GM19438 (cell line): ENCODE data around the gene DAPL1.

ENCODE experiments used
- ATAC-seq: cut with Tn5 transposase; IDR thresholded peaks from one replicate; pipeline ENCODE4 v1.9.1; 2021; ENCODE audit warnings: low read depth; ENCODE audit not compliant: unreplicated experiment

DAPL1 gene

DNA sequence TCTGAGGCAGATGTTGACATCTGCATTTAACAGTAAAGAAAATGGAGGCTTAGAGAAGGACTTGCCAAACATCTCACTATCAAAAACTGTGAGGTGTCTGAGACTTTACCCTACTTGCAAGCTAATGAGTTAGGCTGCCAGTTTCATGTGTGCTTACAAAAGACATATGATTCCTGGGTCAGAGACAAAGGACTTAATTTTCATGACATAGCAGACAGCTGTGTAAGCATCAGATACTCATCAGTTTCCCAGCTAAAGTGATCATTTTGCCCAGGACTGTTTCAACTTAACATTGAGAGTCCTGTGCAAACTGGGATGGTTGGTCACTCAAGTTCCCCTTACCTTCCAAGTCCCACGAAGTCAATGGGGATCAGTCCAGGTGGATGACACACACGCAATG, 18.9 kb upstream of the DAPL1 start:
- no peak for ATAC-seq

DNA sequence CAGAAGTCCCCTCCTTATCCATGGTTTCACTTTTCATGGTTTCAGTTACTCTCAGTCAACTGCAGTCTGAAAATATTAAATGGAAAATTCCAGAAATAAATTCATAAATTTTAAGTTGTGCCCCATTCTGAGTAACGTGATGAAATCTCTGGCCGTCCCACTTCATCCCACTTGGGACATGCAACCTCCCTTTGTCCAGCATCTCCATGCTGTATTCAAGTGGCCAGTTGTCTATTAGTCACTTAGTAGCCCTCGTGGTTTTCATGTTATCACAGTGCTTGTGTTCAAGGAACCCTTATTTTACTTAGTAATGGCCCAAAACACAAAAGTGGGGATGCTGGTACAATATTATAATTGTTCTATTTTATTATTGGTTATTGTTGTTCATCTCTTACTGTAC, 18.0 kb upstream of the DAPL1 start:
- no peak for ATAC-seq

DNA sequence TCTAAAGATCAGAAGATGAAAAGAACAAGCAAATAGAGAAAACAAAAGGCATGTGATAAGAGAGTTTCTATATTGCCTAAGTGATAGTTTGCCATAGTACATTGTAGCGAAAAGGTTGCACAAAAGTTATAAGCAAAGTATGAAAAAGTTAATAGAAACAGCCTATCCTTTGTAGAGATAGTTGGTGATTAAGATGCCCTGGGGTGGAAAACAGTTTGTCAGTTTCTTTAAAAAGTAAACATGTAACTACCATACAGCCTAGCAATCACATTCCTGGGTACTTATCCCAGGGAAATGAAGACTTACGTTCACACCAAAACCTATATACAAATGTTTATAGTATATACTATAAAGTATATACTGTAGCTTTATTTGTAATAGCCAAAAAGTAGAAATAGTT, 16.9 kb upstream of the DAPL1 start:
- ATAC-seq, result no peak

DNA sequence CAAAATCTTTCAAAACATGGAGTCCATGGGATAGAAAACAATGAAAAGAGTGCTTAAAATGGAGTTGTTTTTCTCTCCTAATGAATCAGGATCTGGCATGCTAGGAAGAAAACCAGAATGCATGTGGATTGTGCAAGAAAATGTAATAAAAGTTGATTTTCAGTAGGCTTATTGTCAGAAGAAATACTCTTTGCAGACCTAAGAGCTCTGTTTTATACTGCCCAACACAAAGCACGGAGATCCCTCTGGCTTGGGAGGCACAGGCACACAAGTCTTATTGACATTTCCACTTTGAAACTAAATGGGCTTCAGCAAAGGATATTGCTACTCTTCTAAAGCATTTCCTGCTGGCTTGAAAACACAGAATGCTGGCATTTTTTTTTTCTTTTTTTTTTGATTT, 15.5 kb upstream of the DAPL1 start:
- ATAC-seq, result no peak

DNA sequence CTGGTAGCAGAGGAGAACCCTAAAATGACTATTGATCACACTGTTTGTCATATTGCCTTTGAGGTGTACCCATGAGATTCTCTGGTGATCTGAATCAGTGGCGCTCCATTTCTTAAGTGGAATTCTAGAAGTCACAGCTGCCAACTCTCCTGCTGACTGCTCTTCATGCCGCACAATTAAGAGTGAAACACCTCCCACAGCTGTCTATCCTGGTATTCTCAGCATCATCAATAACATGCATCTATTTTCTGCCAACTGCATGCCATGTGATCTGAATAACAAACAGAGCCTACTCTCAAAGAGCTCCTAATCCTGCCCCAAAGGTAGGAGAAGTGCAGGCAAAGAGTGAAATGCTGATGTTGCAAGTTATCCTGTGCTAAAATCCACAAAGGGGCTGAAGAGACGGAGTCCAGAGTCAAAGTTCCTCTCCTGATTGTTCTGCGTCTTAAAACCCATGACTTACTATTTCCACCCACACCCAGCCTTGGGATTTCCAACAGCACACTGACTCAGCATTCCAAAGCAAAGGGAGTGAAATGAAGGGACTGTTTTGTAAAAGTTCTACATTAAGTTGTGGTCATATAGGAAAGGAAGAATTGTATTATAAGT, 13.7 kb upstream of the DAPL1 start:
- ATAC-seq, result no peak

DNA sequence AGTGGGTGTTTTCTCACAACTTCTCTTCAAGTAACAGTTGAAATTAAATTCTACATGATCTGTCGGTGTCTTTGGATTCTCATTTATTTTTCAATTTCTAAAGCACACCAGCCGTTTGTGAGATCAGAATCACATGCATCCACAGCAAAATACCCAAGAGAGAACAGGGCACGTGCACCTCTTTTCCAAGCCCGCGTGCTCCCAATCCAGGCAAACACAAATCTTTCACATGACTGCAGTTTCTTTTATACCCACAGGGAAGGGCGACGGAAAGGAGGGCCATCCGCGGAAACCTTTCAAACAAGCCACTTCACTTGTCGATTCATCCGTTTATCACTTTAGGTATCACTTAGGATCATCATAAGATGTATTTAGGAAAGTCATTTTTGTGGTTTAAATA, 13.0 kb upstream of the DAPL1 start:
- ATAC-seq, result no peak

DNA sequence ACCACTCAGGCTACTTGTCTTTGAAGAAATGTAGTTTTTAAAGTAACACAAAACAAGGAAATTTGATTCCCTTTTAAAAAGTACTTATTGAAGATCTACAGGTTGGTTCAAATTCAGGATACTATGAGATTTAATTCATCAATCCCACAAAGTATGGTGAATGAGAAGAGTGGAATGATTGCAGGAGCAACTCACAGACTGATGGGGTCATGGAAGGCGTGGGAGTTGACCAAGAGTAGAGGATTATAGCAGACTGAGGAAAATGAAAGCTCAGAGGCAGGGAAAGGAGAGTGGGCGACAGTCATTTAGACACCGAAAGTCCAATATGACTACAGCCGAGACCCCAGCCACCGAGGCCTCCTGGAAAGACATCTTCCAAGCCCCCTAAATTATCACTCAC, 12.5 kb upstream of the DAPL1 start:
- ATAC-seq, result no peak

DNA sequence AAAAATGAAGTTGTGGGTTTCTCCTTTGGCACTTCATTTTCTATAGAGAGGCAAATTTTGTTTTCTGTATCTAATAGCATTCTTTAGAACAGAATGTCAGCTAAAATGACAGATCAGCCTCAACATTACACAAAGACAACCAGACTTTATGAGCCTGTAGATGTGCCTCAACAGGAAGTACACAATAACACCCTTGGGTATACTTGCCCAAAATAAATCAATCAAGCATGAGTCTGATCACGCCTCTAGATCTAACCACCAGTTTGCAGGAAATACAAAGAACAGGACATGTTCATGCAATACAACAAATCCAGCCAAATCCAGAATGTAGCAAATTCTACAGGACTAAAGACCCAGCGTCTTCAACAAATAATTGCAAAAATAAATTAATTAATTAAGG, 11.2 kb upstream of the DAPL1 start:
- no peak for ATAC-seq

DNA sequence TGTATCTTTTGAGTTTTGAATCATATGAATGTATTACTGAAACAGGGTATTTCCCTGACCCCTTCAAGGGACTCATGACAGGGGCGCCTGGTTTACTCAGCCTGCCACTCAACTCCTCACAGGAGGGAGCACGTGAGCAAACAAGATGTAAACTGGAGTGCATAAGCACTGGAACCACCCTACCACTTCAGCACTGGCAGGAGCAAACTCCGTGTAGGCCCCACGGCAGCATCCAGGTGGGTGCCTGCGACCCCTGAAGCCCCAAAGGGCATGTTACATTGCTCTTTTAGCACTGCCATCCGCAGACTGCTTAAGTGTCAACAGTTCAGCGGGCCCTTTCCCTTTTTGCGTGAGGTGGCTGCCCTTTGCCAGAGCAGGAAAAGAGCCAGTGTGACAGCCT, 8.2 kb upstream of the DAPL1 start:
- ATAC-seq, result no peak

DNA sequence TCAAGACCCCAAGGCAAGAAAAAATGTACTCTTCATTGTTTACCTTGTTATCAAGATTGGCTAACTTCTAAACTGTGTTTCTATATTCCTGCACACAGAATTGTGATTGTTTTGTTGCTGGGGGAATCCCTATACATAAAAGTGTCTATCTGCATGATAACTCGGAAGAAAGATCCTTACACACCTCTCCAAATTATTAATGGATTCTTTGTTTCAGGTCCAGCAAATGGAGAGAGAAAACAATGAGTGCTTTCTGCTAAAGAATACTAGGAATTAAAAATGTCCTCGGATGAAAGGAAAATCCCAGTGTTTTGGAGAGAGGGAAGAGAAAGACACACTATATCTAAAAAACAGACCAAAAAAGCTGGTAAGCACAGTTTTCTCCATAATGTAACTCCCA, 6.2 kb upstream of the DAPL1 start:
- no peak for ATAC-seq

DNA sequence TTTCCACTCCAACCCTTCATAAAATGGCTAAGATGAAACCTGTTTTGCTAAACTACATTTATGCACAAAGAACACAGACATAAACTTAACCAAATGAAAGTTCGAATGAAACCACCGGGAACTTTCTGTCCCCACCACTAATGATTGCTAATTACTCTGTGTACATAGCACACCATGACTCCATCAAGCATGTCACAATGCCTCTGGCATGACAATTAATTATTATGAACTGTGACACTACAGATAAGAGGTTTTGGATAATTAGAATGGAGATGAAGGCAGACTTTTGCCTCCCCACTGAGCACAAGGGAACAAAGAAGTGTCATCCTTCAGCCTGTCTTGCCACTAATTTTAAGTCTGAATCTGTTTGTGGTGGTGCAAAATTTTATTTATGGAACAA, 1.5 kb downstream of the DAPL1 start:
- ATAC-seq, result no peak

DNA sequence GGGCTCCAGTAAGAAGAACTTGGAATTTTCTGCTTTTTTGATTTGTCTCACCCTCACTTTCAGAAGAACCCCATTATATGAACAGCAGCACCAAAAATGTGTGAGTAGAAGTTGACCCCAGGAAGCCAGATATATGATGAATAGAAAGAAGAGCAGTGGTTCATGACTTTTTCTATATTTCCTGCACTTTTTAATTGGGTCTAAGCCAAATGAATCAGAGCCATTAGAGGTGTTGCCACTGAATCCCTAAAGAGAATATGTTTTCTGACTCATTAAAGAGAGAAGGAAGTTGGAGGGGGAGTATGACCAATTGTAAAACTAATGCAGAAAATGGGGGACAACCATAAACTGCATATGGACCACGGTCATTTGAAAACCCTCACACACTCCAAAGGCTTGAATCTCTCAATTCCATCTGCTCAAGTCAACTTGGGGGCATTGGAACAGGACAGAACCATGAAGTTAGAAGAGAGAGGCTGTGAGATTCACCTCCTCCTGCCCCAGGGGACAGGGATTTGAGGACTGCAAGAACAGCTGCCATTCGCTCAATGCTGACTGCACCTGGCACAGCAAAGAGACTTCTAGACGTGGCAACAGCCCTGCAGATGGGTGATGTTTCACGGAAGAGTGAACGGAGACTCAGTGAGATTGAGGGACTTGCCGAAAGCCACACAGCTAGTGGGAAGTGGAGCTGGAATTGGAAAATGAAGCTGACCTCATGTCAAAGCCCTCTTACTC, 3.0 kb downstream of the DAPL1 start:
- ATAC-seq, result no peak

DNA sequence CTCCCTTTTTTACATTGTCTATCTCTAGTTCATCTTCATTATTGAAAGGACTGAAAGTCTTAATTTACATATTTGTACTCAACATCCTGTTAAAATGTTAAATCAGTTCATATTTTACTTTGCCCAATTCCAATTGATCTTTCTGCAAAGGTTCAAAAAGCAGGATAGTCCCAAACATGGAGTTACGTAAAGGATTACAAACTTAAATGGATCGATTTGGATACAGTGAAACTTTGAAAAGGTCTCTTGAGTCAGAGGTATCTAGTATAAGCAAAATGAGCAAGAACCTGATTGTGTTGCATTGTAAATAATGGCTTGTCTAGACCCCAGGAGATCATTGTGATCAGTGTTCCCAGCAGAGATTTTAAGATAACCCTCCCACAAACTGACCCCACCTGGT, 4.1 kb downstream of the DAPL1 start:
- ATAC-seq, result no peak

DNA sequence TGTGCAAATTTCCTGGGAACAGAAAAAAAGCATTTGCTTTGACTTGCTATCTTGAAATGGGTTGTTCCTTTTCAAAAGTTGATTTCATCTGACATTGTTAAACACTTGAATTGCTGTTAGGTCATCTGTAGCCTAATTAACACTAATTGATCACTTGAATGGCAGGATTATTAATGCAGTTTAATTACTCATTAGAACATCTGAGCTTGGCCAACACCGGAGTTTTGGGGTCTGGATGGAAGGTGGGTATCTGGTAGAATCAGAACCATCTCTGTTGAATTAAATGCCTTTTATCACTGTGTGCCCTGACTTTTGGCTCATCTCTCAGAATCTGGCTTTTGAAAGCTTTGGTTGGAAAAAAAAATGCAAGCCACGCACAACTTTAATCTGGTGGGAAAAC, 8.4 kb downstream of the DAPL1 start:
- ATAC-seq, result no peak

DNA sequence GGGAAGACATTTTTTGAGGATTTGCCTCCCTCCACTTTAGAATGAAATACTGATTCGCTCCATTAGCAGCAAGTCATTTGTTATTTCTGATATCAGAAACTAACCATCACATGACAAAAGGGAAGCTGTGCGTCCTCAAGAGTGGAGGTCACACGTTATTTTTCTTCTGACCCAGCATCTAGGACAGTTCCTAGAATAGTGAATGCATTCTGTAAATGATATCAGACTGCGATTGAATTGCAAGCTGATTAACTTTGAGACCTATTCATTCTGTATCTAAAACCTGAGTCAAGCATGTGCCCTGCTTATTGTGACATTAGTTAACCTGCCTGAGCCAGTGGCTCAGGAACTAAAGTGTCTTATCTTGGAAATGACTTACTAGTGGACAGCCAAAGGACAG, 10.1 kb downstream of the DAPL1 start:
- no peak for ATAC-seq

DNA sequence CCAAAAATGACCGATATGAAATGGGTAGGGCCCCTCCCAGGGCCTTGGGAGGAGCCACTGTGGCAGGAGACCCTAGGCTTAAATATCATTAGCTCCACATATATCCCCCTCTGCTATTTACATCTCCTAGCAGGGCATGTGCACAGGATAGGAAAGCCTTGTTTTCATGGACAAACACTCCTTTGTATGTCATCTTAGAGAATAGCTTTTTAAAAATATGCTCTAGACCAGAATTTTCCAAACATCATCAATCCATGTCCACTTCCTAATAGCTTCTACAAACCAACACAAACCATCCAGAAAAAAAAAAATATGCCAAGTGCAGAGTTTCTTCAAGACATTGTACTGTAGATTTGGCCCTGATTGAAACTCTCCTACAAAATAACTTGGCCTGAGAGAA, 10.8 kb downstream of the DAPL1 start:
- no peak for ATAC-seq

DNA sequence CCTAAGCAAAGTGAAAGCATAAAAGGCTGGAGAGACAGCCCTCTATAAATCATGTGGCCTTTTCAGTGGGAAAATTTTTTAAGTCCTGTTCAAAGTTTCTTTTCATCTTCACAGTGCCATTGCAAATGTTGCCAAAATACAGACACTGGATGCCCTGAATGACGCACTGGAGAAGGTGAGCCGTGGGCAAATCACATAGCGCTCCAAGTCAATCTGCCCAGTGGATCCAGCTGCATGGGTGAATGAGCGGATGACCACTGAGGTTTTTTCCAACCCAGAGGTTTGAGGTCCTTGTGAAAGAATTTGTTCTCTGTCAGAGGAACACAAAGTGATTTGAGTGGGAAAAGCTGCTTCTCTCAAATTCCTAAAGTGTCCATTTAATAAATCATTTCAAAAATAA, 11.8 kb downstream of the DAPL1 start:
- no peak for ATAC-seq

DNA sequence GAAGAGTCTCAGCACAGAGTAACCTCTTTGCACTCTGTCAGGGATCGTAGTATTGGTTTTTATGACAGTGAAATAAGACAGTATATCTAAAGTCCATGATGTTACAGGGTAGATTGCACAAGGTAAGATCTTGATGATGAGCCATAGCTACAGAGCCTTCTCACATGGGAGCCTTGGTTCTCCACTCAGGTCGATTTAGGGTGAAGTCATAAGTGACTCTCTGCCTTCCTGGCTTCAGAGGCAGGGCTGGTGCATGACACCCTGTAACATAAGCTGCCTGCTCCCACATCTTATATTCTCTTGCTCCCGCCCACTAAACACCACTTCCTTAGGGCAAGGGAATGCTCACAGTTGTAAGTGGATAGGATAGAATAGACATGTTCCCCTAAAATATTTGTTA, 13.3 kb downstream of the DAPL1 start:
- ATAC-seq, result no peak

DNA sequence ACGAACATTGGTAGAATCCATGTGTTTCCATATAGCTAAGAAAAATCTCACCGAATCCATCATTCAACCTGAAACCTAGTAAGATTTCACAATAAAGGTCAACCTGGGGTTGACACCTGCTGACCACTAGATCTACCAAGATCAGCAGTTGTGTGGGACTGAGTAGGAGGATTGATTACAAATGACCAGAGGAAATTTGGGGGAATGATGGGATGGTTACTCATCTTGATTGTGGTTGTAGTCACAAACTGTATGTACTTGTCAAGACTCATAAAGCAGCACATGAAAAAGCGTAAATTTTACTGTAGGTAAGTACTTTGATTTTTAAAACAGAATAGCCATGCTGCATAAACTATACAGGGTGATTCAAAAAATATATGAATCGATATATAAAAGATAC, 14.7 kb downstream of the DAPL1 start:
- ATAC-seq, result no peak

DNA sequence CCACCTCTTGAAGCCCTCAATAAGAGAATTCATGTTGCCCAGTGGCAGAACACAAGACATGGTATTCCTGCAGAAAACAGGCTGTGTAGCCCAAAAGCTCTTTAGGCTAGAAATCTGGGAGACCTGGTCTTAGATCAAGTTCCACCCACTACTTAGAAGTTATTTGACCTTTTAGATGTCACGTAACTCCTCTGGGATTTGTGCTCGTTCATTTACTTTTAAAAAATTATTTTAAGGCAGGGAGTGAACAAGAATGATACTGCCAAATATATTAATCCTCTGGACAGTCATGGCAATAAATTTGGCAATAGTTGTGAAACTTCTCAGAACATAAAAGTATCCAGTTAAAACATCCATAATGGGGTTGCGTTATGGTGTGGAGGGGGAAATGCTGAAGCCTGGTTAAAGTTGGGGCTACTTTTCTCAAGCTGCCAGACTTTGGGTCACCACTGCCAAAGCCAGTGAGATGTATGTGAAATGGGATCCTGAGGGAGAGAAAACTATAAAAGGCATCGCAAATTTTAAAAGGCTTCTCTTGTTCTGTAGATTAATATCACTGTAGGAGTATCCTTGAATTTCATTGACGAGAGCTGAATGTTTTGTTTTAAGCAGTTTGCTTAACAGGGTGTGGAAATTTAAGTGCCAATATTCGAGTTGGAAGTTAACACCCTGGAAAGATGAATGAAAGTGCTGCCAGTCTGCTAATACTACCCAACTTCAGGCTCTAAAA, 15.8 kb downstream of the DAPL1 start:
- no peak for ATAC-seq

DNA sequence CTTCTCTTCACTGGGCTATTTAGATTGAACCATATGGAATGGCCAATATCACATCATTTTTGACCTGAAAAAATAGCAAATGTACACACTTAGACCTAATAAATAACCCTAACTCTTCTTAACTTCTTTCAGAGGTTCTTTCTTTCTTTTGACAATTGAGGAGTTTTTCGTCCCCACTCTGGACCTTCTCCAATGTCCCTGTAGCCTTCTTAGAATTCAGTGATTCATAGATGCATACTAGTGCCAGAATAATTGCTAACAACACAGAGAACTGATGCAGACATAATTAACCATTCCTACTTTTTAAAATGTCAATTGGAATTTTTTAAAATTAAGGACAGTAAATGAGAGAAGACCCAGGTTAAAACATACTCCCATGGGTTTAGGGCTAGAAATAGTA, 20.0 kb downstream of the DAPL1 start:
- no peak for ATAC-seq

DNA sequence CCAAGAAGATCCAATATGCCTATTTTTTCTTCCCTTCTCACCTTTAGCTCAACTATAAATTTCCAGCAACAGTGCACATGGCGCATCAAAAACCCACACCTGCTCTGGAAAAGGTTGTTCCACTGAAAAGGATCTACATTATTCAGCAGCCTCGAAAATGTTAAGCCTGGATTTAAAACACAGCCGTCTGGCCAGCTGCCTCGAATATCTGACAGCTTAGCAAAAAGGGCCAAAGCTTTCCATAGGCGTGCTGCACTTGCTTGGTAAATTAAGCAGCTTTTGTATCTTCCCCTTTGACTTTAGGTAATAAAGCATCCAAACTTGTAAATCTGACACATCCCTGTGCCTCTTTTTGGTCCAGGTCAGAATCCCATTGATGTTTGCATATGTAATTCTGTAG, 20.5 kb downstream of the DAPL1 start:
- ATAC-seq, result no peak
